ENCODE data around the gene ACAP3.

- no peak for TF ChIP-seq YY1 (IDR thresholded peaks at IDR 0.05; ENCODE audit: low read depth)
- TF ChIP-seq EP300 (IDR thresholded peaks at IDR 0.05; ENCODE audit: borderline replicate concordance): no peak
- no peak for TF ChIP-seq EGR1 (IDR thresholded peaks at IDR 0.05)
- no peak for TF ChIP-seq TEAD4 (IDR thresholded peaks at IDR 0.05)
- no peak for TF ChIP-seq TAF1 (IDR thresholded peaks at IDR 0.05; ENCODE audit: low read depth)
- no peak for TF ChIP-seq CEBPB (IDR thresholded peaks at IDR 0.05)
- no peak for TF ChIP-seq MAX (IDR thresholded peaks at IDR 0.05)
- no peak for TF ChIP-seq REST (IDR thresholded peaks at IDR 0.05; ENCODE audit: low read depth)
Measured at GRCh38 chr1:1319646-1319941, 11.9 kb upstream of the ACAP3 start.

All from Ishikawa (cell line).